Measurements from ENCODE around the gene HNRNPH1. TPM values are rescaled to one million over a fixed set of nuclear protein-coding genes. Genes with fewer than 3 reads are reported as not detected.

The HNRNPH1 gene
- total and polyA plus RNA-seq, 2 experiments from 2014 or later: 410 to 715 TPM

GRCh38 chr5:179615203-179615602, 8.3 kb downstream of the HNRNPH1 start:
- TF ChIP-seq POLR2AphosphoS5 (IDR thresholded peaks at IDR 0.05; ENCODE audit: low read depth) (no peak), STAT1 (IDR thresholded peaks at IDR 0.05; ENCODE audit: unreplicated experiment) (no peak), ZNF331 (CRISPR knock-in tag; IDR thresholded peaks at IDR 0.05; ENCODE audit: low read depth) (no peak), EZH2phosphoT487 (IDR thresholded peaks at IDR 0.05; ENCODE audit: unreplicated experiment) (no peak), ZNF462 (CRISPR knock-in tag; IDR thresholded peaks at IDR 0.05) (no peak), EZH2 (IDR thresholded peaks at IDR 0.05; ENCODE audit: low read depth, unreplicated experiment) (no peak), ZNF114 (CRISPR knock-in tag; IDR thresholded peaks at IDR 0.05) (no peak), NANOG (IDR thresholded peaks at IDR 0.05; ENCODE audit: borderline replicate concordance) (no peak), ETS1 (IDR thresholded peaks at IDR 0.05) (no peak), JUNB (IDR thresholded peaks at IDR 0.05; ENCODE audit: unreplicated experiment) (no peak), CTCF (conservative IDR thresholded peaks at IDR 0.05; ENCODE audit: low read depth in 2 of 2) (no peak), REST (IDR thresholded peaks at IDR 0.05; ENCODE audit: unreplicated experiment) (no peak), CREB1 (CRISPR knock-in tag; IDR thresholded peaks at IDR 0.05; ENCODE audit: low read depth) (no peak)
- Histone ChIP-seq H4K20me1 (replicated peaks; ENCODE audit: insufficient read depth) (peaks cover 84% of the 10 kb centered on the region), H3K27me3 (ENCODE audit: insufficient read depth) (no peaks in the 10 kb centered on the region), H3K4me3 (no peak overlapping the region), H3K36me3 (ENCODE audit: insufficient read depth) (peaks cover 92% of the 10 kb centered on the region), H2AFZ (no peak overlapping the region), H3K4me1 (ENCODE audit: insufficient read depth) (peaks cover 14% of the 10 kb centered on the region; the same call in 1 of the 2 replicates), H3K4me2 (no peak overlapping the region), H3K27ac (ENCODE audit: low read depth) (peak overlapping the region; percentile 42; the same call in 1 of the 2 replicates), H3K9me2 (ENCODE audit: insufficient read depth) (no peaks in the 10 kb centered on the region), H3F3A (replicated peaks; ENCODE audit: low read depth) (peaks cover 83% of the 10 kb centered on the region), H3K79me2 (replicated peaks; ENCODE audit: insufficient read depth) (peaks cover 46% of the 10 kb centered on the region)
- Mint-ChIP-seq H3K9me3 (no peaks in the 10 kb centered on the region; the same call in 1 of the 3 replicates), H3K4me1 (peaks cover 44% of the 10 kb centered on the region; the same call in 2 of the 3 replicates), H3K36me3 (ENCODE audit: low read depth) (peaks cover 94% of the 10 kb centered on the region), H3K27ac (no peak overlapping the region), H3K4me3 (no peak overlapping the region), H3K27me3 (ENCODE audit: insufficient read depth, low read depth, poor library complexity) (peaks cover 25% of the 10 kb centered on the region)
- DNase-seq (ENCODE audit: low spot score) (no peak), ATAC-seq (no peak)

Data from GM23338 (cell line).